Measurements from ENCODE around the gene MARCHF3. TPM values are rescaled to one million over a fixed set of nuclear protein-coding genes. Genes with fewer than 3 reads are reported as not detected.

Gene MARCHF3
- total RNA-seq, 2 donors from 2014 or later, result 19.2 to 46.2 TPM

- peaks cover 17 to 22% of the 10 kb centered on the region in 2 donors for H3K4me1 Mint-ChIP-seq (ENCODE audit: low read depth in 2 of 2)
- no peaks in the 10 kb centered on the region for H3K27me3 Mint-ChIP-seq
- H3K4me3 Mint-ChIP-seq, result no peak overlapping the region
- no peak for DNase-seq (ENCODE audit: low spot score)
- peaks cover 30% of the 10 kb centered on the region for H3K36me3 Mint-ChIP-seq
- no peaks in the 10 kb centered on the region for H3K9me3 Mint-ChIP-seq
- ATAC-seq, result no peak
- no peak overlapping the region for H3K27ac Mint-ChIP-seq
These were observed 211.1 kb downstream of the MARCHF3 start for GRCh38 chr5:126819253-126819652.

- DNase-seq (ENCODE audit: low spot score), result no peak
- Mint-ChIP-seq H3K9me3 (no peaks in the 10 kb centered on the region), H3K36me3 (peaks cover 34% of the 10 kb centered on the region), H3K27me3 (no peaks in the 10 kb centered on the region), H3K4me1 (ENCODE audit: low read depth in 2 of 2) (peaks cover 17 to 22% of the 10 kb centered on the region in 2 donors), H3K27ac (no peak overlapping the region), H3K4me3 (no peak overlapping the region)
- no peak for ATAC-seq
These were observed 211.6 kb downstream of the MARCHF3 start for GRCh38 chr5:126818736-126819135.

Other genes starting within 250 kb of the MARCHF3 start
- 10 to 100 TPM; 10.2 to 12.9 TPM for gene C5orf63, start 42.9 kb upstream of the MARCHF3 start, total RNA-seq

All from natural killer cell treated with Interleukin-12 subunit alpha and Interleukin-12 subunit beta and Interleukin-15 and Interleukin-18, amount 100 ng/mL, for 72 hours (primary cell).